NCI-H526 (cell line): Measurements from ENCODE around the gene NEO1.
"Not testable (repeated sequence)": the region's sequence is repeated elsewhere in the genome, so short reads cannot be mapped to it uniquely, and the experiment has no call there.

Experiments
- DNase-seq, 2 experiments: peaks; one replicate each; lab custom pipeline; 2025; lab: John Stamatoyannopoulos, UW

The NEO1 gene

DNA sequence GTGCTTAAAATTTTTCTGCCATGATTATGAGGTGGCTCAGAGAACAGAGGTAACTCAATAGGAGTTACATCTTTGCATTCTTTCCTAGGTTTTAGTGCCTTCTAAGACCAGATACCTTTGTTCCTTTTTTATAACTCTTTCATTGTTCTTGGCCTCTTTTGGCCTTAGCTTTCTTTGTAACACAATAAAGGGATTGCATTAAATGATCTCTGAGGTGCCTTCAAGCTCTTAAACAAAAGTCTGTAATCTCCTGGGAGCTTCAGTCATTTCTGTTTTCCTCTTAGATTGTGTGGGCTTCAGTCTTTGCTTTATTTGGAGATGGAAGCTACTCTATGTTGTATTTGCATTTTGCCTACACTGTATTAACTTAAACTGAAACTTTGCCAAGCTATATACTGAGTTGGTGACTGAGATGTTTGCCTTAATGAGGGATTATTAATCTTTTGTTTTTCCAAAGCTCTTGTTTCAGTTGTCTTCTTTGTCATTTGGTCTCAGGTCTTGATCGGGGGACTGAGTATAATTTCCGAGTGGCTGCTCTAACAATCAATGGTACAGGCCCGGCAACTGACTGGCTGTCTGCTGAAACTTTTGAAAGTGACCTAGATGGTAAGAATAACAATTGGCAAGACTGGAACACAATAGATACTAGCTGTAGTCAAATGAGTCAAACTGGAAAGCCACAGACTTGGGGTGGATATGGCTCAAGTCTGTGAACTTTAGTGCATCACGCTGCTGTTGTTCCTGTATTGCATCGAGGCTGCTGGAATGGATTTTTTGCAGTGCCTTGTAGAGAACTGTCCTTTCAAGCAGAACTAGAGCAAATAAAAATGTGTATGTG lies 206.2 kb downstream of the NEO1 start:
- no peak for DNase-seq

DNA sequence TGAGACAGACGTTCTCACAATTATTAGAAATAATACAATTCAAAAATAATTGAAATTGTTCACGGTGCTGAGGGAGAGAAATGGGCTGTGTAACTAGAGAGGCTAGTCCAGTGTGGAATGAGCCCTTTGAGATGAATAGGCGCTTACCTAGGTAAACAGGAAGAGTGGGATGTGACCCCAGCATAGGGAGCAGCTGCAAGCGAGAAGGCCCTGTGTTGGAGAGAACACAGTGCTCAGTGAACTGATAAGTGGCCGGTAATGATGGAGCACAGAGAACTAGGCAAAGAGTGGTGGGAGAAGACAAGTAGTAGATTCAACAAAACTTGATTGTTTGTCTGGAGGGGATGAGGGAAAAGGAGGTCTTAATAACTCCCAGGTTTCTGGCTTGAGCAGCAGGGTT lies 212.6 kb downstream of the NEO1 start:
- DNase-seq: no peak

DNA sequence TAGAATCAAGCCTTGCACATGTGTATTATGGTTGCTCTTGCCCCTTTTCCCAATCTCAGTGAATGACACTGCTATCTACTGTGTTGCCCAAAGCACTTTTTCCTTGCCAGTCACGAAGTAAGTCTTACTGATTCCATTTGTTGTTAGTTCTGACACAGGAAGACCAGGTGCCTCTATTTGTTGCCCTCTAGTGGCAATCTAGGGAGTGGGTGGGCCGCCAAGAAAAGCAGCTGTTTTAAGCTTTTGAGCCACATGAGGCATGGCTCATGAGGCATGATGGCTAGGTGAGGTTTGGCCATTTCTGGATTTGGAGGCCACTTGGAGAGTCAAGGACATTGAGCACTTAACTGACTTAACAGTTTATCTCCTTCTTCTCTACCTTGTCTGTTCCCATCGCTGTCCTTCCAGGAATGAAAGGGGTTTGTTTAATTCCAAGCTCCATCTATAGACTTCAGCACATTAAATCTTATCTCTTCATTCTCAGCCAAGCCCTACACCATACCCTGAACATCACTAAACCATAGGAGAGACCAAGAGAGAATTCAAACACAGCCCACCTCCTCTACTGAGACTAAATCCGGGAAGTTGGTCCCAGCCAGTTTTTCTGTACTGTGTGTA lies 213.4 kb downstream of the NEO1 start:
- DNase-seq: peak in 1 of 2 experiments; percentile 49

DNA sequence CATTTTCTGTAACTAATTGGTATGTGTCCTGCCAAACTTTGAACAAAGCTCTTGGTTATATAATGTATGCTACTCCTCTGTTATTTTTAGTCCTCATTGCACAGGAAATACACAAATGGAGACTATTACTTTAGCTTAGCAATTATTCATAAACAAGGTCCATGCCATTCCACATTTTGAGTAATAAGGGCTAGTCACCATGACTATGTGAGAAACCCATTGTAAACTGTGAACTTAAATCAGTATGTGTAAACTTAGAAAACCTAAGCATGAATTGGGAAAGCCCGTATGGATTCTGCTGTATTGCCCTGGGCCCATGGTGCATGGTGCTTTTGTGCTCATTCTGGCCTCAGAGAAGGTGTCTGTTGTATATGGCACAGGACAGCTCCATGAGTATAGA lies 216.2 kb downstream of the NEO1 start:
- no peak for DNase-seq

DNA sequence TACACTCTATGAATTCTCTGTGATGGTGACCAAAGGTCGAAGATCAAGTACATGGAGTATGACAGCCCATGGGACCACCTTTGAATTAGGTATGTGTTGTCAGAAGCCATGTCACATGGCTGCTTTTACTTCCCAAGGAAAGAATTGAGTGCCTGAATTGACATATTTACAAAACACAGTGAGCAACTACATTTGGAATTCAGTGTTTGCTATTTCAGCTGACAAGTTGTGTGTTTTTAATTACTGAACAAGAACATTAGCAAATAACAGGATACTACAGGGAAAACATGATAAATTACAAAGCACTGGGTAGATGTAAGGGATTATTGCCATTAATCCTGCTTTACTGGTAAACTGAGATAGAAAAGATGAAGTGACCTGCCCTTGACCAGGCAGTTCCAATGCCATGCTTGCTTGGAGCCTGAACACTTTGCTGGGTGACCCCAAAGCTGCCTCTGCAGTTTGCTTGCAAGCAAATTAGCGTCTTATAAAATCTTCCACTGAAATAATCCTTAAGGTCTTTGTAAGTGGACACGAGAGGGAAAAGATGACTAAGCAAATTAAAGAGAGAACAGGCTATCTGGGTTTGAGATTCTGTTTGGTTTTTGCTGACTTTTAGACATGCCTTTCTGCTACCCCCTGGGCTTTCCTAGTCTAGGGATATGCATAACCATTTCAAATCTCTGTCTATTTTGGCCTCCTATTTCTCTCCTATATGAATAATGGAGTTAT lies 218.3 kb downstream of the NEO1 start:
- no peak for DNase-seq

DNA sequence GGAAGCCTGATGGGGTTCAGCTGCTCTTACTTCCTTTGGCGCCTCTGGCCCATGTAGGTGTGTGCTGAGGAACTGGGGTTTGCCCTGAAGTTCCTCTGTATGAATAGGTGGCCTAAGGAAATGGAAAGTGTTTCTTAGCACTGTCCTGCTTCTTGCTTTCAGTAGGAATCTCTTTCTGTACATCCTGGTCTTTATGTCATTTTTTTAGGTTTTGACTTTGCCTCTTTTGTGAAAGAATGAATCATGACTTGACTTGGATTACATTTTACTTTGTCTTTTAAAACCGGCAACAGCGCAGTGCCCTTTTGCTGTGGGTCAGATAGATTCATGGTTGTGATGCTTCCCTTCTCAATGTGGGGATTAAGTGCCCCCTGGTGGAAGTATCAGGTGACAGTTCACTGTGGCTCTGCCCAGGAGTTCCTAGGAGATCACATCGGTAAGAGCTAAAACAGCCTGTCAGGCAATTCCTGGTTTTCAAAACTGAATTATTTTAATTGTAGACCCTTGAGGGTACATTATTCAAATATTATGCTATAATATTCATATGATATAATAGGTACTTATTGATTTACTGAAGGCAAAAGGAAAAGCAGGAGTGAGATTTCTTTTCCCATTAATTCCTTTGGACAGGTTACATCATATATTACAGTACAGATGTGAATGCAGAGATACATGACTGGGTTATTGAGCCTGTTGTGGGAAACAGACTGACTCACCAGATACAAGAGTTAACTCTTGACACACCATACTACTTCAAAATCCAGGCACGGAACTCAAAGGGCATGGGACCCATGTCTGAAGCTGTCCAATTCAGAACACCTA lies 221.1 kb downstream of the NEO1 start:
- peak; percentile 14 to 70 for DNase-seq

DNA sequence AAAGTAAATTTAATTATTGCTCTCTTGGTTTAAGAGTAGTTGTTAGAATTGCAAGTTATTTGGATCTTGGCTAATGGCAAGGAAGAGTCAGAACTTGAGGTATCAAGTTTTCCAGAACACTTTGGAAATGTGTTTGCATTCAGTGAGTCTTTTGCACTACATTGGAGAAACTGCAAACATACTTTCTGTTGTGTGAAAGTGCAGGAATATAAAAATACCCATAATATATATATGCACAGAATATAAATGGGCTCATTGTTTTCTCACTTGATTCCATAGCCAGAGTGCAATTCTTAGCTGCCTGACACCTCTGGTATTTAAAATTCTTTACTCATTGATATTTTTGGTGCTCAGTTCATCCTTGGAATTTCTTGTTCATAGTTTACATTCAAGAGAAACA lies 223.6 kb downstream of the NEO1 start:
- DNase-seq: no peak

DNA sequence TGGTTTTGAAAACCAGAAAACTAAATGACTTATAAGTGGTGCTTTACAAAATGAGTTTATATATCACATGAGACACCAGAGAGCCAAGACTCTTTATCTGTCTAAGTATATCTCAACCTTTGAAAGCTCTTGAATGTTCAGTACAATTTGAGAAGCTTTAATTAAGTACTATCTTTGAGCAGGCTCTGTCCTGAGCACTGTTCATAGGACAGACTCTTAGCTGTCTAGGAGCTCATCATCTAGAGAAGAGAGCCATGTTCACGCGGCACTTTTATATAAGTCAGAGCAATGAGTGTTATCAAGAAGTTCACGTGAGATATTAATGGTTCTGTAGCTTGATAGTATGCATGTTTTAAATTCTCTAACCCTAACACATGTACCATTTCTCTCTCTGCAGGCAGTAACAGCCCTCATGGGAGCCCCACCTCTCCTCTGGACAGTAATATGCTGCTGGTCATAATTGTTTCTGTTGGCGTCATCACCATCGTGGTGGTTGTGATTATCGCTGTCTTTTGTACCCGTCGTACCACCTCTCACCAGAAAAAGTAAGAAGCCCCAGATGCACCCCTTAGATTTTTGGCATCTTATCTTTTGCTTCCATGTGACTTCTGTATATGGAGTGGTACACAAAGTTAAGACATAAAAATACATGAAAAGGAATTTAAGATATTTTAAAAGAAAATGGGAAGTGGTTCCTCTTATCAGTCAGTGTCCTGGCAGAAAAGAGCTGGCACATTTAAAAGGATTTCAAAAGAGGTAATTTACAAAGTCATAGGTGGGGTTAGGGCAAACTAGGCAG lies 230.5 kb downstream of the NEO1 start:
- no peak for DNase-seq

DNA sequence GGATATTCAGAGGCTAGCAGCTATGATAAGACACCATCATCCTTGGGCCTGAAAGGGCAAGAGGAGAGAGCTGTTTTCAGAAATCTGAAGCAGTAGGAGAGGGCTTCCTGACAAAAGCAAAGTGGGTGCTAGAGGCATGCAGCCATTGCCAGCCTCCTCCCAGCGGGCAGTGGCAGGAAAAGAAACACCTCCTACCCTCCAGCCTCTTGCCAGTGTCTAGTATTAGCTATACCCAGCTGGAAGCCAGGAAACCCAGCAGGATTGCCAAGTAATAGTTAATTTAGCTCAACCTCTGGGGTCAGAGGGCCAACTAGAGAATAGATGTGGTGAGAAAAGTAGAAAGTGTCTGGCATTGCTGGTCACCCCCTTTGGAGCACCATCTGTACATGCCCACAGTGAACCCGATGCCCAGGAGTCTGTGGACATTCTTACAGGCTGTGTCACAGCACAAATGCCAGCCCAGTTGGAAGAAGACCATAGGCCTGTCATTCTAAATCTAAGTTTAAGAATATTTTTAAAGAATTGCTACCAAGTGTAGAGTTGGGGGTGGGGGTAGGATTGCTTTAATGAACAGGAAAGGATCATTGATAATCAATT lies 231.2 kb downstream of the NEO1 start:
- no peak for DNase-seq

DNA sequence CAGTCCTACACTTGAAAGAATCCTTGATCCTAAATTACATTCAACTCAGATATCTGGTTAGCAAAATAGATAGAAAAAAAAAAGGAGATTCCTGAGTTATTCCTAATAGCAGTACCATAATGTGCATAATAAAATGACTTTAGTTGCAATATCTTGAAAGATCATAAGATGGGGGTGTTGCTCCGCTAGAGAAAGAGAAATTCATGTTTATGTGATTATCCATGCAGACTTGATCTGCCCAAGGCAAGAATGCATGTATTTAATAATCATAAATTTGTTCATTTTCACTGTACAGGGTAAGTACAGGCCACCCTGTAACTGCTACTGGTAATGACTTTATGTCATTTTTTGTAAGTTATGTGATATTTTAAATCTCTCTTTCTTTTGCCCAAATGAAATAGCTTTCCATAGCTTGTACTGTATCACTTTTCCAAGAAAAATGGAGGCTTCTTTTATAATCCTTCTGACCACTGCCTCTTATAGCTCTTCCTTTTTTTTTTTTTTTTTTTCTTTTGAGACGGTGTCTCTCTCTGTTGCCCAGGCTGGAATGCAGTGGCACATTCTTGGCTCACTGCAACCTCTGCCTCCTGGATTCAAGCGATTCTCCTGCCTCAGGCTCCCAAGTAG lies 231.9 kb downstream of the NEO1 start:
- DNase-seq: peak in 1 of 2 experiments; percentile 9

DNA sequence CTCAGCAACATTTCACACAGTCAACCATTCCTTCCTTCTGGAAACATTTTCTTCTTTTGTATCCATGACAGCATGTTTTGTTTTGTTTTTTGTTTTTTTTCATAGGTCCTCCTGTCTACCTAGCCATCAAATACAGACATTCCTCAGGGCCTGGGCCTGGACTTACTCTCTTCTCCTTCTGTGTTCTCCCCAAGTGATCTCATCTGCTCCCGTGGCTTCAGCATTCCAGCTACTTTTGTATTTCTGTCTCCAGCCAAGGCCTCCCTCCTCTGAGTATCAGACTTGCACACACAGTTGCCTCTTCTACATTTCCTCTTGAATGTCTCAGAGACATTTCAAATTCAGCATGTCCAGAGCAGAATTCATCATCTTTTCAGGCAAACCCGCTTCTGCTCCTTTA lies 234.0 kb downstream of the NEO1 start:
- DNase-seq: no peak

DNA sequence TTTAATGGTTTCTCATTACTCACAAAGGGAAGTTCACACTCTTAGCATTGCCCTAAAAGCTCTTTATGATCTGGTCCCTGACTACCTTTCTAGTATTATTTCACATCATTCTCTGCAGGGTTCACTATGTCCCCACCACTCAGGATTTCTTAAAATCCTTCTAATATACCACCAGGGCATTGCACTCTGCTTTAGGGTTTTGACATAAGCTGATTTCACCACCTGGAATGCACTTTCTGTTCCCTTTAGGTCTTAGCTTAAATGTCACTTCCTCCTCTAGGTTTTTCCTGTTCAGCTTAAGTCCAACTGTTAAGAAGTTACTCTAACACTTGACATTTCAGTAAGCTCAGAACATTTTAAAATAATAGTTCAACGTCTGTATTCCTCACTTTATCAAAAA lies 234.8 kb downstream of the NEO1 start:
- no peak for DNase-seq

DNA sequence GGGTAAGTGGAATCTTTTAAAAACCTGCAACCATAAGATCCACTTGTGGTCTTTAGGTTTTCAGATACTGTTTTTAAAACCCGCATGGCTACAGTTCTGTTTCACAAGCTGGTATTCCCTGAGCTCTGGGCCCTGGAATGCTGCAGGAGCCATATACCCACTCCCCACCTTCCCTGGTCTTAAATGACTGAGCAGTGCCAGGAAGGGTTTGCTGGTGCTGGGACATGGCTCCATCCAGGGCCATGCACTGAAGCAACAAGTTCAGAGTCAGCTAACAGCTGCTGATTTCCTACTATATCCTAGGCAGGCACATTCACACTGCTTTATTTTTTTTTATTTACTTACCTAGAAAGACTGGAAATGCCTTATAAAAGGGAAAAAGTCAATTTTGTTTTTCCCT lies 239.2 kb downstream of the NEO1 start:
- no peak for DNase-seq

DNA sequence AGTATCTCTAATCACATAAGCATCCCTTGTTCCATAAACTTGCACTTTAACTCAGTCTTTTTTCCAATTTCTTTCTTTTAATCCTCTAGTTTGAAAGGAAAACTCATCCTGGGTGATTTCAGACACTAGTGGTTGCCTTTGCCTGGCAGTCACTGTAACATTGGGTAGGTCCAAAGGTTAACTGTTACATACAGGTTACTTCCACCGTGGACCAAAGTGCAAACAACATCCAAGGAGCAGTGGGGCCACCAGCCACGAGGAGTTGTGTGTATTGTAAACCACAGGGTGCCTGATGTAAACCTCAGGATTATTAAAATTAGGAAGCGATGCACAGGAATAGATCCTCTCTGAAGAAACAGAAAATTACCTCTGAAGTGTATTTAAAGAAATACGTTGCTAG lies 241.5 kb downstream of the NEO1 start:
- DNase-seq: no peak

DNA sequence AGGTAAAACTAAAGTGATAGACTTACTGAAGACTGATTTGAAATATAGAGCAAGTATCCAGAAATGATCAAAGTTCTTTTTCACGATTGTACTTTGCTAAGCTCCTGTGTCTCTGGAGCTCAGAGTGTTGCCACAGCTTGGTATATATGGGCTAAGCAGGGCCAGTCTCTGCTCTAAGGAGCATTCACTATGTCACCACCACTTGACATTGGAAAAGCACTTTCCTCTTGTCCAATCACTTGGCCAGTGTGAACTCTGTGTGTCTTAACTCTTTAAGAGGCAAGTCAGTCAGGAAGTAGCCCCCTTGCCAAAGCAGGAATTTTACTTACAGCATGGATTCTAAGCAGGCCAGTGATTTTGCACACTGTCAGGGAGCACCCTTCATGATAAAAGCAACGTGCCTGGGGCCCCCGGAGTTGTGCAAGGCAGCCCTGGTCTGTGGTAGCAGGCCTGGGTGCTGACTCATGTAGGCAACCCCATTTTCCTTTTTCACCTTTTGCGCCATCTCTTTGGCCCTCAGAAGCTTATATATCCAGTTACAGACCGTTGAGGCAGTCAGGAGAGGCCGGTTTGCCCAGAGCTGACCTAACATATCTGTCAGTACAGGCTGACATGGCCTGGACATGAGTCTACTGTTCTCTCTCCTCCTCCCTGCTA lies 243.5 kb downstream of the NEO1 start:
- DNase-seq: no peak

DNA sequence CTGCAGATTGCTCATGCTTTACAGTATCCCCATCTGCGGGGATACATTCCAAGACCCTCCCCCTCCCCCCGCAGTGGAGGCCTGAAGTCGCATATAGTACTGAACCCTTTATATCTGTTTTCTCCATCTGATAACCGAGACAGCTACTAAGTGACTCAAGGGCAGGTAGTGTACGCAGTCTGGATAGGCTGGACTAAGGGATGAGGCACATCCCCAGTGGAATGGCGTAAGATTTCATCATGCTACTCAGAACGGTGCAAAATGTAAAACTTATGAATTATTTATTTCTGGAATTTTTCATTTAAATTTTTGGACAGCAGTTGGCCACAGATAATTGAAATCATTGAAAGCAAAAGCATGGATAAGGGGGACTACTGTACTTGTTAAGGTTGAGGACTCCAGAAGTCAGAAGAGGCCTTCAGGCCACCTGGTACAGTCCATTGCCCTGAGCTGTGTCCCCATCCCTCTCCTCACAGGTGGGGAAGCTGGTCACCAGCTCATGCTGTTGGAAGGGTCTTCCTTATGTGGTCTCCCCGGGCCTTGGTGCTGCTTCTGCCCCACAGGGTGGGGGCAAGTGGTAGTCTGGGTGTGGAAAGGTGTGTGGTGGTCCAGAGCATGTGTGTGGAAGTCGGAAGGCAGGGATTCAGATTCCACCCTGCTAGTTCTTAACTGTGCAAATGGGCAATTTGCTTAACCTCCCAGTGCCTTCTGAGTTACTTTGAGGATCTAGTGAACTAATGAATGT lies 244.5 kb downstream of the NEO1 start:
- no peak for DNase-seq

DNA sequence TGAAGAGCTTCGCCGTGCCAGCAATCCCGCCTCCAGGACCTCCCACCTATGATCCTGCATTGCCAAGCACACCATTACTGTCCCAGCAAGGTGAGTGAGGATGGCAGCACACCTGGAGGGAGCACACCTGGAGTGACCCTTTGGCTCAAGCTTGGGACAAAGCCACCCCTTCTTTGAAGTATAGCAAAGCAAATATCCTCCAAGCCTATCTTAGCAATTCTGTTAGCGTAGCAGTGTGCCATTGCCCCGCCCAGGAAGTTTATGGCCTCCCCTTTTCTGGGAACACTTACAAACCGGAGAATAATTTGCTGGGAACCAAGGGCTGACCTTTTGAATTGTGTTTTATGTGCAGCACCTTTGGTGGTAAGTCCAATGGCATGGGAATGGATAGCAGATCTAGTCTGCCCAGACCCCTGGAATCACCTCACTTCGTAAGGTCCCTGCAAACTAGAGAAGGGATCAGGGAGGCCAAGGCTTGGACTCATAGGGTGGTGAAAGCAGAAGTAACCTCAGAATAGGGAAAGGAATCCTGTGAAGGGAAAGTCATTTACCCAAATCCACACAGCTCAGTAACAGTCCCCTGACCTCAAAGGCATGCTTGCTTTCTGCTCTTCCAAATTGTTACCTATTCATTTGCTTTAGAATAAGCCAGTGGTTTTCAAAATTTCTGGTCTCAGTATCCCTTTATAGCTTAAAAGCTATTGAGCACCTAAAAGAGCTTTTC lies 246.4 kb downstream of the NEO1 start:
- DNase-seq: no peak

DNA sequence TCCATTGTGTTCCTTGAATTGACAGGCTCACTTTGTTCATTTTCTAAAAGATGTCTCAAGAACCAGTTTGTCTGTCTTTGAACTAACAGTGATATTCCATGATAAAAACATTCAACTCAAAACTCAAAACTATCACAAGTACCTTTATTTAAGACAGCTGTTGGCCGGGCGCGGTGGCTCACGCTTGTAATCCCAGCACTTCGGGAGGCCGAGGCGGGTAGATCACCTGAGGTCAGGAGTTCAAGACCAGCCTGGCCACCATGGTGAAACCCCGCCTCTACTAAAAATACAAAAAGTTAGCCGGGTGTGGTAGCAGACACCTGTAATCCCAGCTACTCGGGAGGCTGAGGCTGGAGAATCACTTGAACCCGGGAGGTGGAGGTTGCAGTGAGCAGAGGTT lies 248.0 kb downstream of the NEO1 start:
- not testable (repeated sequence) for DNase-seq

DNA sequence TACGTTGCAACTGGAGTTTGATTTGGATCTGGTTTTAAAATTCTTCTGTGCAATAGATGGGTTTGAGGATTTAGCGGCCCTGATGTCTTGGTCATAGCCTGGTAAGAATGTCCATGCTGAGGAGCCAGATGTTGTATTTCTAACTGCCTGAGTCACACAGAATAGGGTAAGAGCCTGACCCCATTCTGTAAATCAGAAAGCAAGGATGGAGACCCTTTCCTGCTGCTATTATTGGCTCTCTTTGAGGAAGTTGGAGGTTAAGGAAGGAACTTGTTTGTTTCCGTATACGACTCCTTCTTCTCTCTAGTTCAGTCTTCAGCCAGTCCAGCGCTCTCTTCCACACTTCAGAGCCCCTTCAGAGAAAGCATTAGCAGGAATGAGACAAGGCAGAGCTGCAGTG lies 251.4 kb downstream of the NEO1 start:
- DNase-seq: no peak
